Measurements from ENCODE around the gene NUDT13.
A peak's percentile ranks its signal among the peaks of the same experiment; 100 is the strongest.

The NUDT13 gene

DNA sequence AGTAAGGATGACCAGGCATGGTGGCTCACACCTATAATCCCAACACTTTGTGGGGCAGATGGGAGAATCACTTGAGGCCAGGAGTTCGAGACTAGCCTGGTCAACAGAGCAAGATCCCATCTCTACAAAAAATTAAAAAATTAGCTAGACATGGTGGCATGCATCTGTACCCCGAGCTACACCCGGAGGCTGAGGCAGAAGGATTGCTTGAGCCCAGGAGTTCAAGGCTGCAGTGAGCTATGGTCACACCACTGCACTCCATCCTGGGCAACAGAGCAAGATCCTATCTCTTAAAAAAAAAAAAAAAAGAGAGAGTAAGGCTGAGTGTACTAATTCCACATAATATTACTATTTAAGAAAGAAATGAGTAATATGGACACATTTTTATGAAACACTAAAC is 17.4 kb upstream of the NUDT13 start:
- no peak overlapping the region for H3K4me3 ChIP-seq (ENCODE audit: control insufficient read depth, low read depth, low read length)
- DNase-seq (ENCODE audit: low read depth), result no peak
- TF ChIP-seq, protein P1, sequence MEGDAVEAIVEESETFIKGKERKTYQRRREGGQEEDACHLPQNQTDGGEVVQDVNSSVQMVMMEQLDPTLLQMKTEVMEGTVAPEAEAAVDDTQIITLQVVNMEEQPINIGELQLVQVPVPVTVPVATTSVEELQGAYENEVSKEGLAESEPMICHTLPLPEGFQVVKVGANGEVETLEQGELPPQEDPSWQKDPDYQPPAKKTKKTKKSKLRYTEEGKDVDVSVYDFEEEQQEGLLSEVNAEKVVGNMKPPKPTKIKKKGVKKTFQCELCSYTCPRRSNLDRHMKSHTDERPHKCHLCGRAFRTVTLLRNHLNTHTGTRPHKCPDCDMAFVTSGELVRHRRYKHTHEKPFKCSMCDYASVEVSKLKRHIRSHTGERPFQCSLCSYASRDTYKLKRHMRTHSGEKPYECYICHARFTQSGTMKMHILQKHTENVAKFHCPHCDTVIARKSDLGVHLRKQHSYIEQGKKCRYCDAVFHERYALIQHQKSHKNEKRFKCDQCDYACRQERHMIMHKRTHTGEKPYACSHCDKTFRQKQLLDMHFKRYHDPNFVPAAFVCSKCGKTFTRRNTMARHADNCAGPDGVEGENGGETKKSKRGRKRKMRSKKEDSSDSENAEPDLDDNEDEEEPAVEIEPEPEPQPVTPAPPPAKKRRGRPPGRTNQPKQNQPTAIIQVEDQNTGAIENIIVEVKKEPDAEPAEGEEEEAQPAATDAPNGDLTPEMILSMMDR (conservative IDR thresholded peaks at IDR 0.05; ENCODE audit: control insufficient read depth, insufficient read depth, low read depth, low read length), result no peak

GRCh38 chr10:73093922-73094850 is 16.1 kb upstream of the NUDT13 start:
- DNase-seq (ENCODE audit: low read depth), result peak; percentile 20
- peak overlapping the region; percentile 91 for H3K4me3 ChIP-seq (ENCODE audit: control insufficient read depth, low read depth, low read length)
- TF ChIP-seq, protein P1 (conservative IDR thresholded peaks at IDR 0.05; ENCODE audit: control insufficient read depth, insufficient read depth, low read depth, low read length), result no peak

GRCh38 chr10:73094986-73095480 is 15.2 kb upstream of the NUDT13 start:
- TF ChIP-seq, protein P1 (conservative IDR thresholded peaks at IDR 0.05; ENCODE audit: control insufficient read depth, insufficient read depth, low read depth, low read length), result no peak
- DNase-seq (ENCODE audit: low read depth), result no peak
- H3K4me3 ChIP-seq (ENCODE audit: control insufficient read depth, low read depth, low read length), result peak overlapping the region; percentile 91

DNA sequence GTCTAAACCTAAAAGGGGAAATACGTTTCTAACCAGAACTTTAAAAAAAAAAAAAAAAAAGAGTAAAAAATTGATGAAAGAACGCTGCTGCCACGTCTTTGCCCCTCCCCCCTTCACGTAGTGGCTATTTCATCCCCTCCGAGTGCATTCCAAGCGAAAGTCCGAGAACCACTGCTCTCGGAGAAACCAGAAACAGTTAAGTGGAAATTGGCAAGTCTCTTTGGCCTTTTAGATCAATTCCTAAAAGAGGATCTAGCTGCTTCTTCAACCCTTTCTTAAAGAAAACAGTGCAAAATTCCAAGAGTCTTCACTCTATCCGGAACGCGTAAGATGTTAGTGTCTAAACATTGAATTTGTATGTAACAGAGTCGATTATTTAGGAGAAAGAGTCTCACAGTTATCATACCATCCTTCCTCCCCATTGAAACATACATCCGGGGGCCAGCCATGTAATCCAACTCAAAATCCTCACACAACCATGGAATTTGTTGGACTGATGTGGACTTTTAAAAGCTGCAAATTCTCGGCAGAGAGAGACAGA is 14.7 kb upstream of the NUDT13 start:
- DNase-seq (ENCODE audit: low read depth), result peak; percentile 80

DNA sequence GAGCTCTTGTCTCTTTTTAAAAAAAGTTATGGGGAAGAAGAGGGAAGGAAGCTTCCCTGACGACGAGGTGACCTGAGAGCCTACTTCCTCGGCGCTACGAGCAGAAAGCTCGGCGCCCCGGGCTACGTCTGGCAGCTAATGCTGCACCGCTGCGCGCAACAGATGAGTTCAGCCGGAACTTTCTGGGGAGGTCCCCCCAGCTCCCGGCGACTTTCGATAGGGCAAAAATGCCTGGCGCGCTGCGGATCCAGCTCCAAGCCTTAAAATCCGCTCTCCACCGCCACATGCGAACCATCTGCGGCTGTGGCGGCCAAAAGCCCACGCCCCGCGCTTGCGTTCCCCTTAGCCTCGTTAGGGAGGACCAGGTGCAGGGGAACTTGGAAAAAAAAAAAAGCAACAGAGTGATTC is 14.2 kb upstream of the NUDT13 start:
- TF ChIP-seq, protein P1 (conservative IDR thresholded peaks at IDR 0.05; ENCODE audit: control insufficient read depth, insufficient read depth, low read depth, low read length), result no peak
- peak; percentile 64 for DNase-seq (ENCODE audit: low read depth)

More for the DNA sequence above, 14.7 kb upstream of the NUDT13 start:
- TF ChIP-seq, protein P1 (conservative IDR thresholded peaks at IDR 0.05; ENCODE audit: control insufficient read depth, insufficient read depth, low read depth, low read length), result no peak
- peak overlapping the region; percentile 91 for H3K4me3 ChIP-seq (ENCODE audit: control insufficient read depth, low read depth, low read length)

GRCh38 chr10:73096449-73097304 is 13.6 kb upstream of the NUDT13 start, which contains the start of gene P4HA1:
Gene P4HA1 (minus strand): TSS chr10:73096866. CDS start chr10:73074883, 21,983 bp downstream.
- TF ChIP-seq, protein P1 (conservative IDR thresholded peaks at IDR 0.05; ENCODE audit: control insufficient read depth, insufficient read depth, low read depth, low read length), result peak; percentile 50
- DNase-seq (ENCODE audit: low read depth), result peak; percentile 95
- H3K4me3 ChIP-seq (ENCODE audit: control insufficient read depth, low read depth, low read length), result peak within 1 kb of the TSS; percentile 91

More for the DNA sequence above, 14.2 kb upstream of the NUDT13 start:
- peak overlapping the region; percentile 91 for H3K4me3 ChIP-seq (ENCODE audit: control insufficient read depth, low read depth, low read length)

Measured in fibroblast of mammary gland (primary cell).